ENCODE measurements around the gene KNDC1. TPM values are rescaled to one million over a fixed set of nuclear protein-coding genes. Genes with fewer than 3 reads are reported as not detected.
A peak's percentile ranks its signal among the peaks of the same experiment; 100 is the strongest.

KNDC1 gene
- total and polyA plus RNA-seq, 2 experiments from 2014 or later: 1.8 to 16.0 TPM

GRCh38 chr10:133236401-133237240 is 76.6 kb downstream of the KNDC1 start:
- TF ChIP-seq EZH2phosphoT487 (IDR thresholded peaks at IDR 0.05; ENCODE audit: unreplicated experiment) (no peak), ZNF114 (CRISPR knock-in tag; IDR thresholded peaks at IDR 0.05) (no peak), POLR2AphosphoS5 (IDR thresholded peaks at IDR 0.05; ENCODE audit: low read depth) (0 out of 2 replicates have a peak, but pooled peaks have one; percentile 10), CREB1 (CRISPR knock-in tag; IDR thresholded peaks at IDR 0.05; ENCODE audit: low read depth) (no peak), EZH2 (IDR thresholded peaks at IDR 0.05; ENCODE audit: low read depth, unreplicated experiment) (peak; percentile 46), ZNF331 (CRISPR knock-in tag; IDR thresholded peaks at IDR 0.05; ENCODE audit: low read depth) (no peak), ETS1 (IDR thresholded peaks at IDR 0.05) (no peak)
- TF ChIP-seq, protein P1, sequence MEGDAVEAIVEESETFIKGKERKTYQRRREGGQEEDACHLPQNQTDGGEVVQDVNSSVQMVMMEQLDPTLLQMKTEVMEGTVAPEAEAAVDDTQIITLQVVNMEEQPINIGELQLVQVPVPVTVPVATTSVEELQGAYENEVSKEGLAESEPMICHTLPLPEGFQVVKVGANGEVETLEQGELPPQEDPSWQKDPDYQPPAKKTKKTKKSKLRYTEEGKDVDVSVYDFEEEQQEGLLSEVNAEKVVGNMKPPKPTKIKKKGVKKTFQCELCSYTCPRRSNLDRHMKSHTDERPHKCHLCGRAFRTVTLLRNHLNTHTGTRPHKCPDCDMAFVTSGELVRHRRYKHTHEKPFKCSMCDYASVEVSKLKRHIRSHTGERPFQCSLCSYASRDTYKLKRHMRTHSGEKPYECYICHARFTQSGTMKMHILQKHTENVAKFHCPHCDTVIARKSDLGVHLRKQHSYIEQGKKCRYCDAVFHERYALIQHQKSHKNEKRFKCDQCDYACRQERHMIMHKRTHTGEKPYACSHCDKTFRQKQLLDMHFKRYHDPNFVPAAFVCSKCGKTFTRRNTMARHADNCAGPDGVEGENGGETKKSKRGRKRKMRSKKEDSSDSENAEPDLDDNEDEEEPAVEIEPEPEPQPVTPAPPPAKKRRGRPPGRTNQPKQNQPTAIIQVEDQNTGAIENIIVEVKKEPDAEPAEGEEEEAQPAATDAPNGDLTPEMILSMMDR (conservative IDR thresholded peaks at IDR 0.05; ENCODE audit: low read depth in 2 of 2): no peak
- TF ChIP-seq, protein P2, sequence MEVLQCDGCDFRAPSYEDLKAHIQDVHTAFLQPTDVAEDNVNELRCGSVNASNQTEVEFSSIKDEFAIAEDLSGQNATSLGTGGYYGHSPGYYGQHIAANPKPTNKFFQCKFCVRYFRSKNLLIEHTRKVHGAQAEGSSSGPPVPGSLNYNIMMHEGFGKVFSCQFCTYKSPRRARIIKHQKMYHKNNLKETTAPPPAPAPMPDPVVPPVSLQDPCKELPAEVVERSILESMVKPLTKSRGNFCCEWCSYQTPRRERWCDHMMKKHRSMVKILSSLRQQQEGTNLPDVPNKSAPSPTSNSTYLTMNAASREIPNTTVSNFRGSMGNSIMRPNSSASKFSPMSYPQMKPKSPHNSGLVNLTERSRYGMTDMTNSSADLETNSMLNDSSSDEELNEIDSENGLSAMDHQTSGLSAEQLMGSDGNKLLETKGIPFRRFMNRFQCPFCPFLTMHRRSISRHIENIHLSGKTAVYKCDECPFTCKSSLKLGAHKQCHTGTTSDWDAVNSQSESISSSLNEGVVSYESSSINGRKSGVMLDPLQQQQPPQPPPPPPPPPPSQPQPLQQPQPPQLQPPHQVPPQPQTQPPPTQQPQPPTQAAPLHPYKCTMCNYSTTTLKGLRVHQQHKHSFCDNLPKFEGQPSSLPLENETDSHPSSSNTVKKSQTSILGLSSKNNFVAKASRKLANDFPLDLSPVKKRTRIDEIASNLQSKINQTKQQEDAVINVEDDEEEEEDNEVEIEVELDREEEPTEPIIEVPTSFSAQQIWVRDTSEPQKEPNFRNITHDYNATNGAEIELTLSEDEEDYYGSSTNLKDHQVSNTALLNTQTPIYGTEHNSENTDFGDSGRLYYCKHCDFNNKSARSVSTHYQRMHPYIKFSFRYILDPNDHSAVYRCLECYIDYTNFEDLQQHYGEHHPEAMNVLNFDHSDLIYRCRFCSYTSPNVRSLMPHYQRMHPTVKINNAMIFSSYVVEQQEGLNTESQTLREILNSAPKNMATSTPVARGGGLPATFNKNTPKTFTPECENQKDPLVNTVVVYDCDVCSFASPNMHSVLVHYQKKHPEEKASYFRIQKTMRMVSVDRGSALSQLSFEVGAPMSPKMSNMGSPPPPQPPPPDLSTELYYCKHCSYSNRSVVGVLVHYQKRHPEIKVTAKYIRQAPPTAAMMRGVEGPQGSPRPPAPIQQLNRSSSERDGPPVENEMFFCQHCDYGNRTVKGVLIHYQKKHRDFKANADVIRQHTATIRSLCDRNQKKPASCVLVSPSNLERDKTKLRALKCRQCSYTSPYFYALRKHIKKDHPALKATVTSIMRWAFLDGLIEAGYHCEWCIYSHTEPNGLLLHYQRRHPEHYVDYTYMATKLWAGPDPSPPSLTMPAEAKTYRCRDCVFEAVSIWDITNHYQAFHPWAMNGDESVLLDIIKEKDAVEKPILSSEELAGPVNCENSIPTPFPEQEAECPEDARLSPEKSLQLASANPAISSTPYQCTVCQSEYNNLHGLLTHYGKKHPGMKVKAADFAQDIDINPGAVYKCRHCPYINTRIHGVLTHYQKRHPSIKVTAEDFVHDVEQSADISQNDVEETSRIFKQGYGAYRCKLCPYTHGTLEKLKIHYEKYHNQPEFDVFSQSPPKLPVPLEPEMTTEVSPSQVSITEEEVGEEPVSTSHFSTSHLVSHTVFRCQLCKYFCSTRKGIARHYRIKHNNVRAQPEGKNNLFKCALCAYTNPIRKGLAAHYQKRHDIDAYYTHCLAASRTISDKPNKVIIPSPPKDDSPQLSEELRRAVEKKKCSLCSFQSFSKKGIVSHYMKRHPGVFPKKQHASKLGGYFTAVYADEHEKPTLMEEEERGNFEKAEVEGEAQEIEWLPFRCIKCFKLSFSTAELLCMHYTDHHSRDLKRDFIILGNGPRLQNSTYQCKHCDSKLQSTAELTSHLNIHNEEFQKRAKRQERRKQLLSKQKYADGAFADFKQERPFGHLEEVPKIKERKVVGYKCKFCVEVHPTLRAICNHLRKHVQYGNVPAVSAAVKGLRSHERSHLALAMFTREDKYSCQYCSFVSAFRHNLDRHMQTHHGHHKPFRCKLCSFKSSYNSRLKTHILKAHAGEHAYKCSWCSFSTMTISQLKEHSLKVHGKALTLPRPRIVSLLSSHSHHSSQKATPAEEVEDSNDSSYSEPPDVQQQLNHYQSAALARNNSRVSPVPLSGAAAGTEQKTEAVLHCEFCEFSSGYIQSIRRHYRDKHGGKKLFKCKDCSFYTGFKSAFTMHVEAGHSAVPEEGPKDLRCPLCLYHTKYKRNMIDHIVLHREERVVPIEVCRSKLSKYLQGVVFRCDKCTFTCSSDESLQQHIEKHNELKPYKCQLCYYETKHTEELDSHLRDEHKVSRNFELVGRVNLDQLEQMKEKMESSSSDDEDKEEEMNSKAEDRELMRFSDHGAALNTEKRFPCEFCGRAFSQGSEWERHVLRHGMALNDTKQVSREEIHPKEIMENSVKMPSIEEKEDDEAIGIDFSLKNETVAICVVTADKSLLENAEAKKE (CRISPR knock-in tag; IDR thresholded peaks at IDR 0.05): no peak
- peaks cover 17% of the 10 kb centered on the region for H3K4me1 ChIP-seq (ENCODE audit: insufficient read depth)
- Mint-ChIP-seq H3K4me1 (peaks cover 20% of the 10 kb centered on the region), H3K4me3 (peak overlapping the region; percentile 62; the same call in 1 of the 3 replicates), H3K9me3 (peaks cover 4% of the 10 kb centered on the region; the same call in 2 of the 3 replicates), H3K27me3 (ENCODE audit: insufficient read depth, low read depth, poor library complexity) (peaks cover 62% of the 10 kb centered on the region), H3K36me3 (ENCODE audit: low read depth) (peaks cover 10% of the 10 kb centered on the region), H3K27ac (no peak overlapping the region)
- H2AFZ ChIP-seq: no peak overlapping the region
- H3K79me2 ChIP-seq (replicated peaks; ENCODE audit: insufficient read depth): peaks cover 4% of the 10 kb centered on the region; the same call in 1 of the 2 replicates
- ATAC-seq (peak; percentile 21), DNase-seq (ENCODE audit: low spot score) (peak; percentile 60)
- no peaks in the 10 kb centered on the region; the same call in 1 of the 2 replicates for H4K20me1 ChIP-seq (replicated peaks; ENCODE audit: insufficient read depth)
- no peaks in the 10 kb centered on the region for H3K36me3 ChIP-seq (ENCODE audit: insufficient read depth)
- no peak overlapping the region for H3K27ac ChIP-seq (ENCODE audit: low read depth)
- H3K4me2 ChIP-seq: peak overlapping the region; percentile 85
- H3F3A ChIP-seq (replicated peaks; ENCODE audit: low read depth): peaks cover 12% of the 10 kb centered on the region; the same call in 1 of the 2 replicates
- 0 out of 2 replicates have a peak, but pooled peaks cover 3% of the 10 kb centered on the region for H3K9me2 ChIP-seq (ENCODE audit: insufficient read depth)
- H3K27me3 ChIP-seq (ENCODE audit: insufficient read depth): peaks cover 58% of the 10 kb centered on the region
- peak overlapping the region; percentile 66 for H3K4me3 ChIP-seq

Data from GM23338 (cell line).